Gastroesophageal sphincter (tissue), 4 donors: ENCODE measurements around the gene ITK. TPM values are rescaled to one million over a fixed set of nuclear protein-coding genes. Genes with fewer than 3 reads are reported as not detected.

Source experiments
- ATAC-seq: fragments of 150-250 bp; one replicate; pipeline ENCODE4 v1.9.1; 2016; ENCODE audit warnings: mild to moderate bottlenecking, moderate library complexity
- H3K27ac ChIP-seq, 4 donors: fragments of 200-600 bp; sonication (generic) in 3 of 4; 1 replicate in 3 of 4; 2 replicates in 1 of 4; pipeline ENCODE4 v1.5.1; 2016 to 2019
- H3K27me3 ChIP-seq: fragments of 200-600 bp; sonication (generic); one replicate; pipeline ENCODE4 v1.5.1; 2019
- H3K36me3 ChIP-seq, 2 donors: fragments of 200-600 bp; sonication (generic); one replicate each; pipeline ENCODE4 v1.5.1; 2019; ENCODE audit warnings: control low read depth in 1 of 2
- H3K4me1 ChIP-seq, 3 donors: fragments of 200-600 bp; sonication (generic); 1 replicate in 2 of 3; 2 replicates in 1 of 3; pipeline ENCODE4 v1.5.1; 2016 to 2019; ENCODE audit warnings: control low read depth in 2 of 3
- H3K4me3 ChIP-seq, 2 donors: fragments of 200-600 bp; sonication (generic); one replicate each; pipeline ENCODE4 v1.5.1; 2019; ENCODE audit warnings: mild to moderate bottlenecking in 1 of 2, moderate library complexity in 1 of 2
- H3K9me3 ChIP-seq, 3 donors: fragments of 200-600 bp; sonication (generic); one replicate each; pipeline ENCODE4 v1.5.1; 2017 to 2019; ENCODE audit warnings: control low read depth in 2 of 3
- CTCF ChIP-seq, 4 experiments: fragments of 200-600 bp in 2 of 4; fragments of 450-650 bp in 2 of 4; sonication (generic) in 1 of 4; IDR thresholded peaks; one replicate each; pipeline ENCODE4 v1.5.1; 2017 to 2019; ENCODE audit warnings: antibody characterized with exemption in 4 of 4, mild to moderate bottlenecking in 2 of 4, moderate library complexity in 2 of 4
- EP300 ChIP-seq: sonication (generic); formaldehyde crosslinking; IDR thresholded peaks from one replicate; pipeline ENCODE4 v1.6.1; 2017; ENCODE audit warnings: antibody characterized with exemption, mild to moderate bottlenecking
- POLR2A ChIP-seq, 2 donors: fragments of 450-650 bp; IDR thresholded peaks; one replicate each; pipeline ENCODE4 v1.6.1; 2017; ENCODE audit warnings: antibody characterized with exemption in 2 of 2, mild to moderate bottlenecking in 2 of 2, moderate library complexity in 1 of 2
- POLR2AphosphoS5 ChIP-seq: sonication (generic); formaldehyde crosslinking; IDR thresholded peaks from one replicate; pipeline ENCODE4 v1.6.1; 2017; ENCODE audit warnings: antibody characterized with exemption
- WGBS, 2 donors: methylation state at CpG; one replicate each; pipeline ENCODE4 v1.1.5; 2018; ENCODE audit warnings: low coverage in 1 of 2; 5-methylcytosine and 5-hydroxymethylcytosine counted together
- total RNA-seq, 4 donors: library from RNA; depleted of rRNA; stranded (reverse); fragments of >200 nt; gene quantifications; one replicate each; pipeline ENCODE4 v1.1.0, GENCODE V29; 2016

The ITK gene
- total RNA-seq, 4 donors from 2014 or later: 0.52 to 3.1 (median 1.8) TPM

GRCh38 chr5:157295247-157295646 lies 114.6 kb downstream of the ITK start:
- no peak overlapping the region for H3K27ac ChIP-seq
- H3K4me1 ChIP-seq: no peaks in the 10 kb centered on the region
- H3K4me3 ChIP-seq: no peak overlapping the region
- 83 to 86% methylated on average over 1 of the region's 1 CpG for WGBS, 2 donors
- H3K27me3 ChIP-seq: no peaks in the 10 kb centered on the region
- no peaks in the 10 kb centered on the region for H3K9me3 ChIP-seq
- no peak for ATAC-seq
- peaks cover 0 to 21% of the 10 kb centered on the region in 2 donors for H3K36me3 ChIP-seq
- no peak for TF ChIP-seq POLR2A (IDR thresholded peaks at IDR 0.05)
- TF ChIP-seq POLR2AphosphoS5: no peak

- TF ChIP-seq POLR2A (IDR thresholded peaks at IDR 0.05) (no peak), POLR2AphosphoS5 (no peak), EP300 (no peak), CTCF (IDR thresholded peaks at IDR 0.05) (no peak)
- Histone ChIP-seq H3K4me3 (no peak overlapping the region), H3K27ac (no peak overlapping the region), H3K9me3 (no peaks in the 10 kb centered on the region), H3K36me3 (peaks cover 0 to 34% of the 10 kb centered on the region in 2 donors), H3K4me1 (no peaks in the 10 kb centered on the region), H3K27me3 (no peaks in the 10 kb centered on the region)
- WGBS, 2 donors: 88 to 94% methylated on average over 8 to 9 of the region's 10 CpGs
- no peak for ATAC-seq
Observed at GRCh38 chr5:157300564-157300963, 119.9 kb downstream of the ITK start.

GRCh38 chr5:157301066-157301465 lies 120.4 kb downstream of the ITK start:
- no peak for ATAC-seq

GRCh38 chr5:157303023-157303422 lies 122.4 kb downstream of the ITK start:
- TF ChIP-seq POLR2AphosphoS5: no peak
- TF ChIP-seq CTCF (IDR thresholded peaks at IDR 0.05): no peak
- TF ChIP-seq POLR2A (IDR thresholded peaks at IDR 0.05): no peak
- no peak for TF ChIP-seq EP300
- no peaks in the 10 kb centered on the region for H3K27me3 ChIP-seq

More at GRCh38 chr5:157301066-157301465, 120.4 kb downstream of the ITK start:
- no peak for TF ChIP-seq POLR2A (IDR thresholded peaks at IDR 0.05)
- TF ChIP-seq EP300: no peak
- TF ChIP-seq POLR2AphosphoS5: no peak
- TF ChIP-seq CTCF (IDR thresholded peaks at IDR 0.05): no peak
- no peaks in the 10 kb centered on the region for H3K27me3 ChIP-seq
- no peak overlapping the region for H3K27ac ChIP-seq
- H3K9me3 ChIP-seq: no peaks in the 10 kb centered on the region
- H3K4me3 ChIP-seq: no peak overlapping the region
- no peaks in the 10 kb centered on the region for H3K4me1 ChIP-seq
- H3K36me3 ChIP-seq: peaks cover 0 to 32% of the 10 kb centered on the region in 2 donors

GRCh38 chr5:157303667-157304327 lies 123.2 kb downstream of the ITK start:
- no peak overlapping the region for H3K27ac ChIP-seq
- H3K4me3 ChIP-seq: no peak overlapping the region
- ATAC-seq: no peak
- no peaks in the 10 kb centered on the region for H3K4me1 ChIP-seq
- H3K27me3 ChIP-seq: no peaks in the 10 kb centered on the region
- H3K9me3 ChIP-seq: no peaks in the 10 kb centered on the region
- 80% methylated on average over 1 of the region's 8 CpGs for WGBS, 2 donors
- peaks cover 0 to 17% of the 10 kb centered on the region in 2 donors for H3K36me3 ChIP-seq
- TF ChIP-seq EP300: no peak
- TF ChIP-seq CTCF (IDR thresholded peaks at IDR 0.05): no peak
- no peak for TF ChIP-seq POLR2A (IDR thresholded peaks at IDR 0.05)
- no peak for TF ChIP-seq POLR2AphosphoS5

More at GRCh38 chr5:157303023-157303422, 122.4 kb downstream of the ITK start:
- H3K4me1 ChIP-seq: no peaks in the 10 kb centered on the region
- no peak overlapping the region for H3K27ac ChIP-seq
- peaks cover 0 to 17% of the 10 kb centered on the region in 2 donors for H3K36me3 ChIP-seq
- no peaks in the 10 kb centered on the region for H3K9me3 ChIP-seq
- H3K4me3 ChIP-seq: no peak overlapping the region
- ATAC-seq: no peak
- WGBS, 2 donors: 95 to 100% methylated on average over 4 to 5 of the region's 5 CpGs

Other genes with a start within 250 kb of the ITK start
- gene TIMD4, start 217.6 kb upstream of the ITK start, total RNA-seq: 1 to 10 TPM in 1 of 4 donors, under 1 TPM in 1, not detected in 2; 0.67 to 1.2 TPM
- gene HAVCR1, start 121.7 kb upstream of the ITK start, total RNA-seq: 1 to 10 TPM in 1 of 4 donors, not detected in 3; 1.1 TPM
- 10 to 100 TPM in 2 of 4 donors, 1 to 10 TPM in 2; 4.7 to 15.2 (median 10.1) TPM for gene HAVCR2, start 71.8 kb upstream of the ITK start, total RNA-seq
- gene MED7, start 38.0 kb upstream of the ITK start, total RNA-seq: 10 to 100 TPM in 3 of 4 donors, 1 to 10 TPM in 1; 8.9 to 17.9 (median 11.7) TPM
- not detected for gene GARIN3, start 14.6 kb upstream of the ITK start, total RNA-seq
- 10 to 100 TPM; 13.7 to 50.6 (median 23.1) TPM for gene CYFIP2, start 85.3 kb downstream of the ITK start, total RNA-seq